Common myeloid progenitor, CD34-positive (primary cell): ENCODE measurements around the gene DDX20. TPM values are rescaled to one million over a fixed set of nuclear protein-coding genes. Genes with fewer than 3 reads are reported as not detected.
A peak's percentile ranks its signal among the peaks of the same experiment; 100 is the strongest.

Experiments
- CTCF ChIA-PET: fragments of 350-600 bp; sonication (Branson Sonifier 250); formaldehyde crosslinking; loops from one replicate; lab custom pipeline; 2021; ENCODE audit warnings: antibody characterized with exemption; lab: Charles Lee
- POLR2A ChIA-PET: fragments of 350-600 bp; sonication (Branson Sonifier 250); formaldehyde crosslinking; loops from one replicate; lab custom pipeline; 2021; ENCODE audit warnings: antibody characterized with exemption; lab: Charles Lee
- DNase-seq, 3 donors: peaks; one replicate each; pipeline versions ENCODE4 v3.0.0 to v3.0.0-alpha.2; 2013
- H3K27ac ChIP-seq, 2 experiments: 1 replicate in 1 of 2; 2 replicates in 1 of 2; pipeline ENCODE4 v1.7.0; 2013; ENCODE audit warnings: inconsistent platforms in 2 of 2, low read length in 2 of 2, mild to moderate bottlenecking in 2 of 2, low read depth in 1 of 2, moderate library complexity in 1 of 2; ENCODE audit not compliant: severe bottlenecking in 2 of 2, insufficient read depth in 1 of 2, poor library complexity in 1 of 2
- H3K27me3 ChIP-seq, 5 experiments: replicated peaks in 2 of 5; 1 replicate in 3 of 5; 2 replicates in 2 of 5; pipeline versions ENCODE4 v1.6.1 to v1.7.0; 2013; ENCODE audit warnings: low read length in 4 of 5, mild to moderate bottlenecking in 2 of 5, moderate library complexity in 2 of 5, inconsistent platforms in 1 of 5; ENCODE audit not compliant: insufficient read depth in 5 of 5, control insufficient read depth in 4 of 5
- H3K36me3 ChIP-seq, 4 experiments: 1 replicate in 2 of 4; 2 replicates in 2 of 4; pipeline versions ENCODE4 v1.6.1 to v1.7.0; 2013; ENCODE audit warnings: low read length in 3 of 4, control low read depth in 1 of 4, mild to moderate bottlenecking in 1 of 4; ENCODE audit not compliant: control insufficient read depth in 4 of 4, insufficient read depth in 4 of 4
- H3K4me1 ChIP-seq, 4 experiments: 1 replicate in 3 of 4; 2 replicates in 1 of 4; pipeline versions ENCODE4 v1.6.1 to v1.7.1; 2013; ENCODE audit warnings: low read length in 3 of 4, mild to moderate bottlenecking in 3 of 4, control low read depth in 1 of 4, inconsistent platforms in 1 of 4, moderate library complexity in 1 of 4; ENCODE audit not compliant: control insufficient read depth in 4 of 4, insufficient read depth in 4 of 4; ENCODE audit errors: control extremely low read depth in 1 of 4
- H3K4me3 ChIP-seq, 7 experiments: 1 replicate in 4 of 7; 2 replicates in 3 of 7; pipeline versions ENCODE4 v1.5.1 to v1.7.0; 2013; ENCODE audit warnings: mild to moderate bottlenecking in 7 of 7, low read length in 6 of 7, moderate library complexity in 6 of 7, inconsistent platforms in 2 of 7, low read depth in 2 of 7, control low read depth in 1 of 7; ENCODE audit not compliant: insufficient read depth in 4 of 7, control insufficient read depth in 1 of 7; ENCODE audit errors: extremely low read depth in 1 of 7
- H3K9me3 ChIP-seq, 5 experiments: 1 replicate in 4 of 5; 2 replicates in 1 of 5; pipeline versions ENCODE4 v1.6.1 to v1.7.1; 2013; ENCODE audit warnings: low read length in 4 of 5, mild to moderate bottlenecking in 2 of 5, inconsistent platforms in 1 of 5, low read depth in 1 of 5, moderate library complexity in 1 of 5; ENCODE audit not compliant: control insufficient read depth in 4 of 5, insufficient read depth in 2 of 5; ENCODE audit errors: control extremely low read depth in 1 of 5
- WGBS: methylation state at CpG from one replicate; pipeline ENCODE4 v1.1.5; 2013; ENCODE audit not compliant: insufficient coverage; 5-methylcytosine and 5-hydroxymethylcytosine counted together
- polyA plus RNA-seq: library from polyadenylated mRNA; unstranded; fragments of 120-200 nt; gene quantifications from one replicate; pipeline ENCODE4 v1.2.1, GENCODE V29; 2013

DDX20 gene, protein sequence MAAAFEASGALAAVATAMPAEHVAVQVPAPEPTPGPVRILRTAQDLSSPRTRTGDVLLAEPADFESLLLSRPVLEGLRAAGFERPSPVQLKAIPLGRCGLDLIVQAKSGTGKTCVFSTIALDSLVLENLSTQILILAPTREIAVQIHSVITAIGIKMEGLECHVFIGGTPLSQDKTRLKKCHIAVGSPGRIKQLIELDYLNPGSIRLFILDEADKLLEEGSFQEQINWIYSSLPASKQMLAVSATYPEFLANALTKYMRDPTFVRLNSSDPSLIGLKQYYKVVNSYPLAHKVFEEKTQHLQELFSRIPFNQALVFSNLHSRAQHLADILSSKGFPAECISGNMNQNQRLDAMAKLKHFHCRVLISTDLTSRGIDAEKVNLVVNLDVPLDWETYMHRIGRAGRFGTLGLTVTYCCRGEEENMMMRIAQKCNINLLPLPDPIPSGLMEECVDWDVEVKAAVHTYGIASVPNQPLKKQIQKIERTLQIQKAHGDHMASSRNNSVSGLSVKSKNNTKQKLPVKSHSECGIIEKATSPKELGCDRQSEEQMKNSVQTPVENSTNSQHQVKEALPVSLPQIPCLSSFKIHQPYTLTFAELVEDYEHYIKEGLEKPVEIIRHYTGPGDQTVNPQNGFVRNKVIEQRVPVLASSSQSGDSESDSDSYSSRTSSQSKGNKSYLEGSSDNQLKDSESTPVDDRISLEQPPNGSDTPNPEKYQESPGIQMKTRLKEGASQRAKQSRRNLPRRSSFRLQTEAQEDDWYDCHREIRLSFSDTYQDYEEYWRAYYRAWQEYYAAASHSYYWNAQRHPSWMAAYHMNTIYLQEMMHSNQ
- polyA plus RNA-seq: 14.9 TPM

DNA sequence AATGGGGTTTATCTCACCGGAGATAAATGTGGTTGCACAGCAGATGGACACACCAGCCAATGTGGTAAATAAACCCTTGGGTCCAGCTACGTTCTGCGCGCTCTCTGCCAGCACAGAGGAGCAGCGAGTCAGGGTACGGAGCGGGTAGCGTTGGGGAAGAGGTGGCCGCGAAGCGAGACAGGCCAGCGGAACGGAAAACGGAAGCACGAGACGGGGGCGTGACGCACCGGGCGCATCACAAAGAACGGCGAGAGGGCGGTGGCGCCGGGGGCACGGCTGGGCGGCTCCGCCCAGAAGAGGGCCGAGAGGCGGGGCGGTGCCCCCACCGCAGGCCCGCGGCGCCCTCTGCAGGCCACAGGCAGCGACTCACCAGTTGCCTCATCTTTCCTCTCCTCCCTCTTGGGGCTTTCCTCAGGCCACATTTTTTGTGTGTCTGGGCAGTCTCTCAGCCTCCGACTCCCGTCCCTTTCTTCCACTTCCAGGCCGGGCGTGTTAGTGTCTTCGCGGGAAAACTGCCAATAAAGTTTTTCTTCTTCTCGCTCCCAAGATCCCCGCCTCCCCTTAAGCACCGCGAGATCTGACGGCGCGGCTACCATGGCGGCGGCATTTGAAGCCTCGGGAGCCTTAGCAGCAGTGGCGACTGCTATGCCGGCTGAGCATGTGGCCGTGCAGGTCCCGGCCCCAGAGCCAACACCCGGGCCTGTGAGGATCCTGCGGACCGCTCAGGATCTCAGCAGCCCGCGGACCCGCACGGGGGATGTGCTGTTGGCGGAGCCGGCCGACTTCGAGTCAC lies at the start of gene DDX20:
DDX20 (plus strand) TSS at position 571 of the 793 bp plus-strand sequence; CDS start at position 595, 24 bp downstream.
- no peaks in the 10 kb centered on the region for H3K27me3 ChIP-seq
- DNase-seq: peak; percentile 96 to 98 (median 98)
- no peaks in the 10 kb centered on the region for H3K9me3 ChIP-seq
- POLR2A ChIA-PET: interaction anchor here (0.7 to 1.5 kb wide), 6 partner anchors 14 to 247 kb away, joined by 3 to 7 read pairs (median 5); partner anchors contain the start of gene INKA2
- H3K4me3 ChIP-seq: peak within 1 kb of the TSS; percentile 57 to 92 (median 85)
- peaks cover 6 to 31% (median 19%) of the 10 kb centered on the region in 4 experiments for H3K4me1 ChIP-seq
- peaks cover 0 to 23% (median 8%) of the 10 kb centered on the region in 4 experiments for H3K36me3 ChIP-seq
- WGBS: 0% methylated on average over 47 of the region's 67 CpGs
- CTCF ChIA-PET: interaction anchor here (0.7 to 6.2 kb wide), 16 partner anchors 12 to 279 kb away, joined by 3 to 69 read pairs (median 6); partner anchors contain the start of gene INKA2
- peak within 1 kb of the TSS; percentile 92 to 96 for H3K27ac ChIP-seq

GRCh38 chr1:111706921-111707320 lies 48.8 kb upstream of the DDX20 start:
- ChIA-PET CTCF (interaction anchor here (0.6 to 1.7 kb wide), 4 partner anchors 12 to 214 kb away, joined by 3 to 5 read pairs (median 4); no protein-coding TSS in a partner anchor), POLR2A (no interaction called here)
- H3K27me3 ChIP-seq: no peaks in the 10 kb centered on the region
- no peak overlapping the region for H3K4me3 ChIP-seq
- no peaks in the 10 kb centered on the region for H3K9me3 ChIP-seq
- DNase-seq: no peak
- H3K27ac ChIP-seq: no peak overlapping the region
- peaks cover 18 to 64% (median 42%) of the 10 kb centered on the region in 4 experiments for H3K36me3 ChIP-seq
- WGBS: 100% methylated on average over 1 of the region's 2 CpGs
- H3K4me1 ChIP-seq: no peaks in the 10 kb centered on the region

DNA sequence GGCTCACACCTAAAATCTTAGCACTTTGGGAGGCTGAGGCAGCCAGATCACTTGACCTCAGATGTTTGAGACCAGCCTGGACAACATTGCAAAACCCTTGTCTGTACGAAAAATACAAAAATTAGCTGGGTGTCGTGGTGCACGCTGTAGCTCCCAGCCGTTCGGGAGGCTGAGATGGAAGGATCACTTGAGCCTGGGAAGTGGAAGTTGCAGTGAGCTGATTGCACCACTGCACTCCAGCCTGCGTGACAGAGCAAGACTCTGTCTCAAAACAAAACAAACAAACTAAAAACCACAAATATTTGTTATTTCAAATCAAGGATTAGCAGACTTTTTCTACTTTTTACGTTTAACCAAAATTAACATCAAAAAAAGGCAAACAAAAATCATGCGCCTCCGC lies 47.8 kb upstream of the DDX20 start:
- H3K4me1 ChIP-seq: no peaks in the 10 kb centered on the region
- DNase-seq: no peak
- no peaks in the 10 kb centered on the region for H3K27me3 ChIP-seq
- peaks cover 20 to 58% (median 40%) of the 10 kb centered on the region in 4 experiments for H3K36me3 ChIP-seq
- ChIA-PET CTCF (interaction anchor here (0.8 to 1.7 kb wide), 3 partner anchors 15 to 232 kb away, joined by 3 to 5 read pairs (median 3); no protein-coding TSS in a partner anchor), POLR2A (no interaction called here)
- H3K4me3 ChIP-seq: no peak overlapping the region
- no peaks in the 10 kb centered on the region for H3K9me3 ChIP-seq
- H3K27ac ChIP-seq: no peak overlapping the region
- WGBS: 85% methylated on average over 5 of the region's 9 CpGs

GRCh38 chr1:111709986-111710385 lies 45.7 kb upstream of the DDX20 start:
- ChIA-PET CTCF (interaction anchor here (0.6 to 12.1 kb wide), 6 partner anchors 10 to 245 kb away, joined by 3 to 213 read pairs (median 4); no protein-coding TSS in a partner anchor), POLR2A (no interaction called here)
- peaks cover 0 to 2% (median 0%) of the 10 kb centered on the region in 4 experiments for H3K4me1 ChIP-seq
- no peaks in the 10 kb centered on the region for H3K27me3 ChIP-seq
- H3K9me3 ChIP-seq: no peaks in the 10 kb centered on the region
- no CpG with 5 or more reads among the region's 1 CpG for WGBS
- DNase-seq: no peak
- H3K4me3 ChIP-seq: no peak overlapping the region
- peaks cover 15 to 41% (median 28%) of the 10 kb centered on the region in 4 experiments for H3K36me3 ChIP-seq
- no peak overlapping the region for H3K27ac ChIP-seq

DNA sequence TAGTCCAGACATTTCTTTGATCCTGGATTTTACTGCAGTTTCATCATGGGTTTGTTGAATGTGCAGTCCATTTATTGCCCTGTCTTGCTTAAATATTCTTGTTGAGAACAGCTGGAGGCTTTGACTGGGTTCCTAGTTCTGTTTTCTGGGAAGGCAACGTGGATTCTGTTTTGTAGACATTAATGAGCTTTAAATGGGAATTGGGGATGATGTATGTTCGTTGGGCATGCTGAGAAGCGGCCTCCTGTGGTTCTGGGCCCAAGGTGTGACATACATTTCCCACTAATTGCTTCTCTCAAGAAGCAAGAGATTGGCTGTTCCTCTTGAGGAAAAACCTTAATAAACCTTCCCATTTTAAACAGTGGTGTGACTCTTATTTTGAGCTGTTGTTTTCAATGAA lies 39.4 kb upstream of the DDX20 start:
- Histone ChIP-seq H3K9me3 (no peaks in the 10 kb centered on the region), H3K4me3 (no peak overlapping the region), H3K4me1 (peaks cover 0 to 2% (median 0%) of the 10 kb centered on the region in 4 experiments), H3K27me3 (no peaks in the 10 kb centered on the region), H3K27ac (no peak overlapping the region), H3K36me3 (peaks cover 0 to 9% (median 7%) of the 10 kb centered on the region in 4 experiments)
- CTCF ChIA-PET: interaction anchor here (1.0 to 12.1 kb wide), 12 partner anchors 11 to 235 kb away, joined by 3 to 213 read pairs (median 48); partner anchors contain the start of genes DDX20 and INKA2
- POLR2A ChIA-PET: interaction anchor here (0.6 to 1.8 kb wide), 2 partner anchors 30 to 38 kb away, joined by 3 to 7 read pairs; no protein-coding TSS in a partner anchor
- DNase-seq: no peak
- WGBS: 100% methylated on average over 2 of the region's 3 CpGs

GRCh38 chr1:111717450-111717849 lies 38.3 kb upstream of the DDX20 start:
- H3K27ac ChIP-seq: no peak overlapping the region
- no peaks in the 10 kb centered on the region for H3K27me3 ChIP-seq
- H3K36me3 ChIP-seq: peaks cover 0 to 7% (median 7%) of the 10 kb centered on the region in 4 experiments
- ChIA-PET CTCF (interaction anchor here (0.6 to 12.1 kb wide), 5 partner anchors 10 to 765 kb away, joined by 3 to 213 read pairs (median 53); partner anchors contain the start of gene DDX20), POLR2A (no interaction called here)
- H3K4me3 ChIP-seq: no peak overlapping the region
- no peaks in the 10 kb centered on the region for H3K9me3 ChIP-seq
- H3K4me1 ChIP-seq: peaks cover 0 to 2% (median 0%) of the 10 kb centered on the region in 4 experiments
- 95% methylated on average over 2 of the region's 2 CpGs for WGBS
- DNase-seq: no peak
